GM23338 (cell line): ENCODE measurements around the gene KCNT1. TPM values are rescaled to one million over a fixed set of nuclear protein-coding genes. Genes with fewer than 3 reads are reported as not detected.

Experiments used
- ATAC-seq: fragments of 200-7000 bp; cut with Tn5 transposase; 3 replicates; pipeline ENCODE4 v1.9.1; 2020
- DNase-seq: peaks from one replicate; pipeline ENCODE4 v3.0.0-alpha.2; 2015; ENCODE audit warnings: low spot score
- H2AFZ ChIP-seq: fragments of 200-600 bp; sonication (generic); 2 replicates; pipeline ENCODE4 v1.8.0; 2016; ENCODE audit warnings: antibody characterized with exemption, mild to moderate bottlenecking, moderate library complexity
- H3F3A ChIP-seq: fragments of 200-600 bp; sonication (generic); replicated peaks from 2 replicates; pipeline ENCODE4 v1.8.0; 2017; ENCODE audit warnings: antibody characterized with exemption, mixed run types, low read depth
- H3K27ac ChIP-seq: fragments of 200-600 bp; sonication (generic); 2 replicates; pipeline ENCODE4 v1.6.1; 2016; ENCODE audit warnings: low read depth
- H3K27me3 ChIP-seq: fragments of 200-600 bp; sonication (generic); 2 replicates; pipeline ENCODE4 v1.8.0; 2016; ENCODE audit warnings: mild to moderate bottlenecking, mixed run types, moderate library complexity; ENCODE audit not compliant: insufficient read depth
- H3K36me3 ChIP-seq: fragments of 200-600 bp; sonication (generic); 2 replicates; pipeline ENCODE4 v1.8.0; 2016; ENCODE audit warnings: mild to moderate bottlenecking; ENCODE audit not compliant: insufficient read depth
- H3K4me1 ChIP-seq: fragments of 200-600 bp; sonication (generic); 2 replicates; pipeline ENCODE4 v1.8.0; 2016; ENCODE audit warnings: mild to moderate bottlenecking, moderate library complexity; ENCODE audit not compliant: insufficient read depth
- H3K4me2 ChIP-seq: fragments of 200-600 bp; sonication (generic); 2 replicates; pipeline ENCODE4 v1.7.1; 2017; ENCODE audit warnings: mixed run types
- H3K4me3 ChIP-seq: fragments of 200-600 bp; sonication (generic); 2 replicates; pipeline ENCODE4 v1.6.1; 2016; ENCODE audit warnings: mixed run types
- H3K79me2 ChIP-seq: fragments of 200-600 bp; sonication (generic); replicated peaks from 2 replicates; pipeline ENCODE4 v1.8.0; 2017; ENCODE audit warnings: mild to moderate bottlenecking; ENCODE audit not compliant: insufficient read depth
- H3K9me2 ChIP-seq: fragments of 200-600 bp; sonication (generic); 2 replicates; pipeline ENCODE4 v1.8.0; 2017; ENCODE audit not compliant: insufficient read depth
- H4K20me1 ChIP-seq: fragments of 200-600 bp; sonication (generic); replicated peaks from 2 replicates; pipeline ENCODE4 v1.8.0; 2017; ENCODE audit warnings: mild to moderate bottlenecking; ENCODE audit not compliant: insufficient read depth
- H3K27ac Mint-ChIP-seq: 2 replicates; pipeline ENCODE4 v1.8.0; 2020; ENCODE audit warnings: inconsistent platforms, mild to moderate bottlenecking, moderate library complexity, mixed read lengths
- H3K27me3 Mint-ChIP-seq: 3 replicates; pipeline ENCODE4 v1.8.0; 2022; ENCODE audit warnings: low read depth, mild to moderate bottlenecking, moderate library complexity, mixed read lengths, inconsistent platforms; ENCODE audit not compliant: insufficient read depth, poor library complexity
- H3K36me3 Mint-ChIP-seq: 3 replicates; pipeline ENCODE4 v1.8.0; 2021; ENCODE audit warnings: low read depth, mild to moderate bottlenecking, inconsistent platforms, moderate library complexity, mixed read lengths
- H3K4me1 Mint-ChIP-seq: 3 replicates; pipeline ENCODE4 v1.8.0; 2020; ENCODE audit warnings: mild to moderate bottlenecking, inconsistent platforms, mixed read lengths
- H3K4me3 Mint-ChIP-seq: 3 replicates; pipeline ENCODE4 v1.8.0; 2021; ENCODE audit warnings: moderate library complexity, mild to moderate bottlenecking, inconsistent platforms, mixed read lengths
- H3K9me3 Mint-ChIP-seq: 3 replicates; pipeline ENCODE4 v1.8.0; 2020; ENCODE audit warnings: moderate library complexity, mild to moderate bottlenecking, inconsistent platforms, mixed read lengths
- CREB1 ChIP-seq: fragments of 250-450 bp; sonication (Bioruptor Pico); IDR thresholded peaks from 2 replicates; pipeline ENCODE4 v1.5.0; 2020; ENCODE audit warnings: low read depth, mild to moderate bottlenecking, moderate library complexity
- JUNB ChIP-seq: IDR thresholded peaks from one replicate; pipeline ENCODE4 v1.6.1; 2016; ENCODE audit warnings: antibody characterized with exemption; ENCODE audit not compliant: unreplicated experiment
- NANOG ChIP-seq: IDR thresholded peaks from 2 replicates; pipeline ENCODE4 v1.6.1; 2016; ENCODE audit warnings: antibody characterized with exemption, borderline replicate concordance
- POLR2AphosphoS5 ChIP-seq: IDR thresholded peaks from 2 replicates; pipeline ENCODE4 v1.6.1; 2016; ENCODE audit warnings: antibody characterized with exemption, low read depth
- STAT1 ChIP-seq: IDR thresholded peaks from one replicate; pipeline ENCODE4 v1.6.1; 2016; ENCODE audit warnings: antibody characterized with exemption; ENCODE audit not compliant: unreplicated experiment
- ZNF331 ChIP-seq: fragments of 250-450 bp; sonication (Bioruptor Pico); IDR thresholded peaks from 2 replicates; pipeline ENCODE4 v1.5.0; 2020; ENCODE audit warnings: low read depth, mild to moderate bottlenecking, moderate library complexity
- ZNF462 ChIP-seq: fragments of 250-450 bp; sonication (Bioruptor Pico); IDR thresholded peaks from 2 replicates; pipeline ENCODE4 v1.5.0; 2020; ENCODE audit warnings: mild to moderate bottlenecking, moderate library complexity
- polyA plus RNA-seq: library from polyadenylated mRNA; unstranded; fragments of >200 nt; fragmentation: Nextera tagmentation; extraction: Ambion mirVana; gene quantifications from 2 replicates; pipeline ENCODE4 v1.2.1, GENCODE V29; 2016
- total RNA-seq: library from RNA; depleted of rRNA; stranded (reverse); fragments of >200 nt; shearing (Covaris generic); gene quantifications from 2 replicates; pipeline ENCODE4 v1.2.3, GENCODE V29; 2014

KCNT1 gene
- total and polyA plus RNA-seq, 2 experiments from 2014 or later, result 0.05 to 0.28 TPM

- TF ChIP-seq ZNF462 (CRISPR knock-in tag) (no peak), POLR2AphosphoS5 (no peak), NANOG (no peak)
Observed at GRCh38 chr9:135737840-135738521, 36.0 kb downstream of the KCNT1 start (continued).

- H3K36me3 Mint-ChIP-seq, result no peaks in the 10 kb centered on the region
- H3K27me3 Mint-ChIP-seq, result peaks cover 4% of the 10 kb centered on the region
- Histone ChIP-seq H4K20me1 (no peaks in the 10 kb centered on the region), H3K4me1 (no peaks in the 10 kb centered on the region), H2AFZ (no peak overlapping the region), H3K4me3 (no peak overlapping the region), H3K9me2 (no peaks in the 10 kb centered on the region), H3K36me3 (no peaks in the 10 kb centered on the region), H3K27me3 (no peaks in the 10 kb centered on the region; the same call in 1 of the 2 replicates), H3K4me2 (no peak overlapping the region), H3F3A (no peaks in the 10 kb centered on the region), H3K79me2 (no peaks in the 10 kb centered on the region), H3K27ac (no peak overlapping the region)
- H3K27ac Mint-ChIP-seq, result no peak overlapping the region
- H3K9me3 Mint-ChIP-seq, result no peaks in the 10 kb centered on the region
- H3K4me1 Mint-ChIP-seq, result peaks cover 4% of the 10 kb centered on the region; the same call in 2 of the 3 replicates
- no peak overlapping the region for H3K4me3 Mint-ChIP-seq
- DNase-seq, result no peak
- no peak for ATAC-seq
- TF ChIP-seq STAT1 (no peak), JUNB (no peak), NANOG (no peak), POLR2AphosphoS5 (no peak), CREB1 (CRISPR knock-in tag) (no peak), ZNF462 (CRISPR knock-in tag) (no peak), ZNF331 (CRISPR knock-in tag) (no peak)
Observed at GRCh38 chr9:135739271-135740220, 37.6 kb downstream of the KCNT1 start.
